HG02642 (cell line): ENCODE data around the gene HOXB3.

Experiments used
- ATAC-seq: cut with Tn5 transposase; IDR thresholded peaks from one replicate; pipeline ENCODE4 v1.9.1; 2021; ENCODE audit warnings: mild to moderate bottlenecking; ENCODE audit not compliant: unreplicated experiment, poor library complexity

The HOXB3 gene

DNA sequence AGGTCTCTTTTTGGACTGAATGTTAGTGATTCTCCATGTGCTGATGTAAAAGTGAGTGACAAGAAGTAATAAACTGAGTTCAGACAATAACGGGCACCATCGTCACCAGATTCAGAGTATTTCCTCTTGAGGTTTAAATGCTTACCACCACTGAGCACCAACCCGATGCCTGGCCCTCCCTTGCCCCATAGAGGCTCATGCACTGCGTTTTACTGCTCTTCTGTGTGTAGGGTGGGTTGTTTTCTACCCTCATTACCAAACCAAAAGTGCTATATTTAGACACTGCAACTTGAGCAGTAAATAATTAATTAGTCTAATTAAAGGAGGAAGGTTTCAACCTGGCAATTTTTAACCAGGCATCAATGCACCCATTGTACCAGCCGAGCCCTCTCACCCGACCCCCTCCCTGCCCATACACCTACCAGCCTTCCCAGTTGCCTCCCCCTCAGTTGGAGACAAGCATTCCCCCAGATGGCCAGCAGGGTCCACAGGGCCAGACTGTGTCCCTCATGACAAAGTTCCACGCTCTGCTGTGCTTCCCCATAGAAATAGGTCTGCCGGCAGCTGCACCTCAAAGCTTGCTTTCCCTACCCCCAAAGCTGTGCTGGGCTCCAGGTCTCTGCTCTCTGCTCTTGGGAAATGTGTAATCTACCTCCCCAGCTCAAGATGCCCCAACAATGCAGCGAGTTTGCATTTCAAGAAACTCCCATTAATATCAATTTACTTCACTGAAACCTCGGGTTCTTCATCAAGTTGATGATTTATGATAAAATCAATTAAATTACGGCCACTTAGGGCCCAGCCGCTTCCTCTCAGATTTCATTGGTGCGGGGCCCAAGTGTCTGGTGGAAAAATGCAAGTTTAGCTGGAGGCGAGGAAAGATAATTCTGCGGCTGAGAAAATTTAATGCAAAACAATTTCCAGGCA is 27.9 kb downstream of the HOXB3 start:
- no peak for ATAC-seq

- ATAC-seq: no peak
Measured at GRCh38 chr17:48559840-48560817, 29.9 kb downstream of the HOXB3 start.

DNA sequence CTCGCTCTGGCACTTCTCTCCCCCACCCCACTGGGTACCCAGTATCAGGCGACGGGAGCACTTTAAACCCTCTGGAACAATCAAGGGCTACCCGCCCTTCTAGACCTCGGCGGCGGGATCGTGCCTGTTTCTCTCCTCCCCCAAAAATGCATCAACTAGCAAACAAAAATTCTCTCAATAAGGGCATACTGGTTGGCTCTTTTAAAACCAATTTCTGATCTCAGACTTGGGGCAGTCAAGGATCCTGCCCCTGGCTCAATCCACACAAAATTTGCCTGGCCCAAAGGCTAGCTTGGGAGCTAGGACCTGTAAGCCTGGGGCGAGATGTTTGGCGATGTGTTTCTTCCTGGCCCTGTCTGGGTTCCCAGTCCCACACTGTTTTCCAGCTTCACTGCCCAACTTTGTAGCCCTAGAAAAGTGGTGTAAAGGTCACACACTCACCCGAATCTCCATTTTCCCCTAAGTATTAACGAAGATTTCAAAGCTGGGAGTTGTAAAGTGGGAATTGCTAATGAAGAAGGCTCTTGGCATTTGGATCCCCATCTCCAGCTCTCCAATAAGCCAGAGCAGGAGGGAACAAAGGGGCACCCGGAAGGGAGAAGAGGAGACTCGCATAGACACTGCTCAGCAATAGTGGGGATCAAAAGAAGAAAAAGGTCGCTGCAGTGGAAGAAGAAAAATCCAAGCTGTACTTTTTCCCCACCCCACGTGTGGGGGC is 30.8 kb downstream of the HOXB3 start:
- no peak for ATAC-seq

GRCh38 chr17:48558831-48559121 is 31.3 kb downstream of the HOXB3 start:
- ATAC-seq: no peak

DNA sequence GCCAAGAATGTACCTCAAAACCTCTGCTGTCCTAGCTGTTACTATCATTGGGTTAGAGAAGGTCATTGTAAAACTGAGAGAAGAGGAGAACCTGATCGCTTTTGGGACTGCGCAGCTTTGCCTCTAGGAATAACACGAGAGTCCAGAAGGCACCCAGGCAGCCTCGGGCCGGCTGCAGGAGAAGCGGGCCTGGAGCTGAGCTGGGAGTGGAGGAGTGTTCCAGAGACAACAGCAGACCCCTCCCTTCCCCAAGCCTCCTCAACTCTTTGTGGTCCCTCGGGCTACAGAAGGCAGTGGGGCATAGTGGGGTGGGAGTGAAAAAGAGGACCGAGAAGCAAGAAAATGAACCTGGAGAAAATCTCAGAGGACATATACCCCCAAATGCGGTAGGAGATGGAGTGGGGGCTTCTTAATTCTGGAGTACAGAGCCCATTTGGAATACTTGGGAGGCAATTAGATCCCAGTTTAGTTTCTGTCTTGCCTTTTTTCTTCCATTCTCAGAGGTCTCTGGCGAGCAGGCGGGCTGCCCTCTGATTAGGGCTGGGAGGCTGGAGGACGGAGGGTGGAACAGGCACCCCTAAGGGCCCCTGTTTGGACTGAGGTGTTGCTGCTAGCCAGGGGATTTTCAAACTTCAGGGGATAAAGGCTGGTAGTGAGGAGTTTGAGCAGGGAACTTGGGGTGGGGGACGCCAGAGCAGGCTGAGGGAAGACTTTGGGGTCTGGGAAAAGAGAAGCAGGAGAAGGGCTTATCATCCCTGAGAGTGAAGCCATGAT is 31.8 kb downstream of the HOXB3 start:
- no peak for ATAC-seq

GRCh38 chr17:48556576-48557401 is 33.3 kb downstream of the HOXB3 start:
- no peak for ATAC-seq

DNA sequence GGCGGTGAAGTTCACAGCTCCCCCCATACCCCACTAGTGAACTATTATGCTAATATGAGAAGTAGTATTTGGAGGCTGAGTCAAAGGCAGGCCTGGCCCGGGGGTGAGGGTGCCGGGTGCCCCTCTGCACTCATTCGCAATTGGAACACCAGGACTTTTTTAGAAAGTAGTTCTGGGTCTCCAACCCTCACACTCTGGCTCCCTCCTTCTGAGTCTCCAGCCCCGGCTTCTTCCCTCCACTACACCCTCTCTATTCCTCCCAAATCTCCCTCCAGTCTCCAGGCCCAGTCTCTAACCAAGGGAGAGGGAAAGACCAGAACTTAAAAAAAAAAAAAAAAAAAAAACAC is 33.8 kb downstream of the HOXB3 start:
- ATAC-seq: no peak

GRCh38 chr17:48555258-48556228 is 34.5 kb downstream of the HOXB3 start:
- no peak for ATAC-seq

GRCh38 chr17:48554412-48555257 is 35.4 kb downstream of the HOXB3 start:
- no peak for ATAC-seq

GRCh38 chr17:48553826-48554225 is 36.2 kb downstream of the HOXB3 start:
- no peak for ATAC-seq

- ATAC-seq: no peak
Measured at GRCh38 chr17:48553190-48553547, 36.9 kb downstream of the HOXB3 start.

GRCh38 chr17:48552466-48553189 is 37.4 kb downstream of the HOXB3 start:
- no peak for ATAC-seq

DNA sequence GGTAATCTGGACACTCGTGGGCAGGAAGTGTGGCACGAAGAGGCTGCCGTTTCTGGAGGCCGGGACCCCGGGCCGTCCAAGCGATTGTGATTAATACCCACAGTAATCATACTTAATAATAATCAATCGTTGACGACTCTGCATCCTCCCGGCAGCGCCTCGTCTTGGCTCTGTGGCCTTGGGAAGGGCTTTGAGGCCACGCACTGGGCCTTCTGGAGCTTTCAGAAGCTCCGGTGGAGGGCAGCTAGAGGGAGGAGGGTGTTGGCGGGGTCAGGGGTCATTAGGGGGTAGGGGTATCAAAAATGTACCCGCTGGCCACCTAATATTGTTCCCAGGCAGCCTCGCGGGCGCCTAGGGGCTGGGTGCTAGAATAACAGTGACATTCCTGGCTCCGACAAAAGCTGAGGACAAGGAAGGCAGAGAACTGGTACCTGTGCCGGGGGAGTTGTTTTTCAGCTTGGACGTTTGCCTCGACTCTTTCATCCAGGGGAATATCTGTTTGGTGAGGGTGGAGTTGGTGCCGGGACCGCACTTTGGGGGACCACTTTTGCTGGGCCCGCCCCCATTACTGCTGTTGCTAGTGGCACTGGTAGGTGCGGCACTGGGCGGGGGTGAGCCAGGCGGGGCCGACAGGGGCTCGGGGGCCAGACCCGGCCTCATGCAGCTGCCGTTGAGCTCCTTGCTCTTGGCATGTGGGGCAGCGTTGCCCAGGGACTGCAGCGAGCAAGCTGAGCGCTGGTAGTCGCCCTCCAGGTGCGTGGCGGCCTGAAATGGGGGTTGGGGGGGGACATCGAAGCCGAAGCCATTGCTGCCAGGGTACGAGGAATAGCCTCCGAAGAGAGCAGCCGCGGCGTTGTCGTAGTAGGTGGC is 38.2 kb downstream of the HOXB3 start:
- no peak for ATAC-seq

DNA sequence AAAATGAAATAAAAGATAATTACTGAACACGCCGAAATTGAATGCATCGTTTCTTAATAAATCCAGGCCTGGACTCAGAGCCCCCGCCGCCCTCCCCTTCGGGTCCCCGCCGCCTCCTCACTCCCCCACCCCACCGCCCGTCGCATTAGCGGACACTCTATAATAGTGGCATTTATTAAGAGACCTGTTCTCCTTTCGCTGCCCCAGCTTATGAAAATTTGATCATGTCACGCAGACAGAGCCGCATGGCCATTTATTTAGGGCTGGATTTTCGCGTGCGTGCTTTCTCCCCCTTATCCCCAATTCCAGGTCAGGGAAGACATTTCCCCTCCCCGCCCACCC is 38.9 kb downstream of the HOXB3 start:
- no peak for ATAC-seq

GRCh38 chr17:48550502-48551213 is 39.4 kb downstream of the HOXB3 start:
- ATAC-seq: no peak
